Neural cell (in vitro differentiated cells): ENCODE results near the gene RNF213.

Experiments
- EZH2 ChIP-seq: fragments of 200-600, 300-800 bp; shearing (Covaris generic), sonication (generic); IDR thresholded peaks from 2 replicates; pipeline ENCODE4 v1.6.1; 2014; ENCODE audit warnings: antibody characterized with exemption, low read length, borderline replicate concordance, mild to moderate bottlenecking; ENCODE audit not compliant: insufficient read depth, poor library complexity, severe bottlenecking
- MXI1 ChIP-seq: fragments of 450-650 bp; conservative IDR thresholded peaks from 2 replicates; pipeline ENCODE4 v1.6.1; 2014; ENCODE audit warnings: antibody characterized with exemption, mild to moderate bottlenecking; ENCODE audit not compliant: poor library complexity, severe bottlenecking
- POLR2AphosphoS5 ChIP-seq: IDR thresholded peaks from 2 replicates; pipeline ENCODE4 v1.6.1; 2012
- RAD21 ChIP-seq: fragments of 450-650 bp; conservative IDR thresholded peaks from 2 replicates; pipeline ENCODE4 v1.6.1; 2014; ENCODE audit warnings: antibody characterized with exemption, mild to moderate bottlenecking, moderate library complexity
- TAF1 ChIP-seq: IDR thresholded peaks from 2 replicates; pipeline ENCODE4 v1.6.1; 2012; ENCODE audit warnings: low read depth
- TF ChIP-seq, protein P1 (sequence below): fragments of 450-650 bp; IDR thresholded peaks from 2 replicates; pipeline ENCODE4 v1.5.1; 2014; ENCODE audit warnings: antibody characterized with exemption, mild to moderate bottlenecking, moderate library complexity; ENCODE audit not compliant: poor library complexity, severe bottlenecking
- TF ChIP-seq, protein P2 (sequence below): IDR thresholded peaks from 2 replicates; pipeline ENCODE4 v1.6.1; 2012; ENCODE audit warnings: borderline replicate concordance

DNA sequence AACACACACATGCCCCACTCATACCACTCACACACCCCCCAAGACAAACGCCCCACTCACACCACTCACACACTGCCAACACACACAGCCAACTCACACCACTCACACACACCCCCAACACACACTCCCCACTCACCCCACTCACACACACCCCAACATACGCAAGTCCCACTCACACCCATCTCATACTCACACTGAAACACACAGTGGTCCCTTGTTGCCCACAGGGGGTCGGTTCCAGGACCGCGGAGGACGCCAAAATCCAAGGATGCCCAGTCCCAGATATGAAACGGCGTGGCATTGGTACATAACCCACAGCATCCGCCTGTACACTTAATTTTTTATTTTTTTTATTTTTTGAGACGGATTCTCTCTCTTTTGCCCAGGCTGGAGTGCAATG is 20.9 kb downstream of the RNF213 start:
- TF ChIP-seq, protein P1, sequence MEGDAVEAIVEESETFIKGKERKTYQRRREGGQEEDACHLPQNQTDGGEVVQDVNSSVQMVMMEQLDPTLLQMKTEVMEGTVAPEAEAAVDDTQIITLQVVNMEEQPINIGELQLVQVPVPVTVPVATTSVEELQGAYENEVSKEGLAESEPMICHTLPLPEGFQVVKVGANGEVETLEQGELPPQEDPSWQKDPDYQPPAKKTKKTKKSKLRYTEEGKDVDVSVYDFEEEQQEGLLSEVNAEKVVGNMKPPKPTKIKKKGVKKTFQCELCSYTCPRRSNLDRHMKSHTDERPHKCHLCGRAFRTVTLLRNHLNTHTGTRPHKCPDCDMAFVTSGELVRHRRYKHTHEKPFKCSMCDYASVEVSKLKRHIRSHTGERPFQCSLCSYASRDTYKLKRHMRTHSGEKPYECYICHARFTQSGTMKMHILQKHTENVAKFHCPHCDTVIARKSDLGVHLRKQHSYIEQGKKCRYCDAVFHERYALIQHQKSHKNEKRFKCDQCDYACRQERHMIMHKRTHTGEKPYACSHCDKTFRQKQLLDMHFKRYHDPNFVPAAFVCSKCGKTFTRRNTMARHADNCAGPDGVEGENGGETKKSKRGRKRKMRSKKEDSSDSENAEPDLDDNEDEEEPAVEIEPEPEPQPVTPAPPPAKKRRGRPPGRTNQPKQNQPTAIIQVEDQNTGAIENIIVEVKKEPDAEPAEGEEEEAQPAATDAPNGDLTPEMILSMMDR = no peak
- TF ChIP-seq TAF1 (no peak), RAD21 (no peak), MXI1 (no peak), EZH2 (no peak), POLR2AphosphoS5 (no peak)
- TF ChIP-seq, protein P2, sequence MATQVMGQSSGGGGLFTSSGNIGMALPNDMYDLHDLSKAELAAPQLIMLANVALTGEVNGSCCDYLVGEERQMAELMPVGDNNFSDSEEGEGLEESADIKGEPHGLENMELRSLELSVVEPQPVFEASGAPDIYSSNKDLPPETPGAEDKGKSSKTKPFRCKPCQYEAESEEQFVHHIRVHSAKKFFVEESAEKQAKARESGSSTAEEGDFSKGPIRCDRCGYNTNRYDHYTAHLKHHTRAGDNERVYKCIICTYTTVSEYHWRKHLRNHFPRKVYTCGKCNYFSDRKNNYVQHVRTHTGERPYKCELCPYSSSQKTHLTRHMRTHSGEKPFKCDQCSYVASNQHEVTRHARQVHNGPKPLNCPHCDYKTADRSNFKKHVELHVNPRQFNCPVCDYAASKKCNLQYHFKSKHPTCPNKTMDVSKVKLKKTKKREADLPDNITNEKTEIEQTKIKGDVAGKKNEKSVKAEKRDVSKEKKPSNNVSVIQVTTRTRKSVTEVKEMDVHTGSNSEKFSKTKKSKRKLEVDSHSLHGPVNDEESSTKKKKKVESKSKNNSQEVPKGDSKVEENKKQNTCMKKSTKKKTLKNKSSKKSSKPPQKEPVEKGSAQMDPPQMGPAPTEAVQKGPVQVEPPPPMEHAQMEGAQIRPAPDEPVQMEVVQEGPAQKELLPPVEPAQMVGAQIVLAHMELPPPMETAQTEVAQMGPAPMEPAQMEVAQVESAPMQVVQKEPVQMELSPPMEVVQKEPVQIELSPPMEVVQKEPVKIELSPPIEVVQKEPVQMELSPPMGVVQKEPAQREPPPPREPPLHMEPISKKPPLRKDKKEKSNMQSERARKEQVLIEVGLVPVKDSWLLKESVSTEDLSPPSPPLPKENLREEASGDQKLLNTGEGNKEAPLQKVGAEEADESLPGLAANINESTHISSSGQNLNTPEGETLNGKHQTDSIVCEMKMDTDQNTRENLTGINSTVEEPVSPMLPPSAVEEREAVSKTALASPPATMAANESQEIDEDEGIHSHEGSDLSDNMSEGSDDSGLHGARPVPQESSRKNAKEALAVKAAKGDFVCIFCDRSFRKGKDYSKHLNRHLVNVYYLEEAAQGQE = no peak
